Mononuclear cell (primary cell): ENCODE data around the gene FAM171A1. TPM values are rescaled to one million over a fixed set of nuclear protein-coding genes. Genes with fewer than 3 reads are reported as not detected.

Source experiments
- H3K27me3 ChIP-seq: 2 replicates; pipeline ENCODE4 v1.6.0; 2011; ENCODE audit warnings: low read length, control low read depth; ENCODE audit not compliant: insufficient read depth
- H3K4me1 ChIP-seq: 2 replicates; pipeline ENCODE4 v1.5.1; 2011; ENCODE audit warnings: mild to moderate bottlenecking, low read length, control low read depth; ENCODE audit not compliant: insufficient read depth
- H3K4me3 ChIP-seq: 2 replicates; pipeline ENCODE4 v1.5.1; 2011; ENCODE audit warnings: mild to moderate bottlenecking, low read length, moderate library complexity
- H3K9me3 ChIP-seq: 2 replicates; pipeline ENCODE4 v1.5.1; 2011; ENCODE audit warnings: low read depth, mild to moderate bottlenecking, control low read depth, low read length
- total RNA-seq: library from RNA; depleted of rRNA; stranded (reverse); fragments of >200 nt; gene quantifications from one replicate; pipeline ENCODE4 v1.2.3, GENCODE V29; 2012

The FAM171A1 gene
- total RNA-seq, 1 donor: 0.84 TPM

DNA sequence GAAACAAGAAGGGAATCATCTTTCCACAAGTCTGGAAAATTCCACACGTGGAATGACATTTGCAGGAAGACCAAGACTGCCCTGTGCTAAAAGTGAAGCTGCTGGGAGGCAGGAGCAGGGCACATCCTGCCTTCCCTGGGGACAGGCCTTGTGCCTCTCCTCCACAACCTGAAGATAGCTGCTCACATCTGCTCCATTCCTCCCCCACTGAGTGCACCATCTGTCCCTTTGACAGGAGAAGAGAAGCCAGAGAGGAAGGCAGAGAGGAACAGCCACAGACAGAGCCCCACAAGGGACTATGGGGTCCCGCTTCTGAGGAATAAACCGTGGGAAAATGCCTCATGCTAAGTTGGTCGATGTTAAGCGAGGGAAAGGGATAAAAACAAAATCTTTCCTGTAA, 15.9 kb upstream of the FAM171A1 start:
- no peak overlapping the region for H3K4me3 ChIP-seq
- no peaks in the 10 kb centered on the region for H3K4me1 ChIP-seq
- H3K27me3 ChIP-seq: peaks cover 4% of the 10 kb centered on the region
- no peaks in the 10 kb centered on the region for H3K9me3 ChIP-seq

DNA sequence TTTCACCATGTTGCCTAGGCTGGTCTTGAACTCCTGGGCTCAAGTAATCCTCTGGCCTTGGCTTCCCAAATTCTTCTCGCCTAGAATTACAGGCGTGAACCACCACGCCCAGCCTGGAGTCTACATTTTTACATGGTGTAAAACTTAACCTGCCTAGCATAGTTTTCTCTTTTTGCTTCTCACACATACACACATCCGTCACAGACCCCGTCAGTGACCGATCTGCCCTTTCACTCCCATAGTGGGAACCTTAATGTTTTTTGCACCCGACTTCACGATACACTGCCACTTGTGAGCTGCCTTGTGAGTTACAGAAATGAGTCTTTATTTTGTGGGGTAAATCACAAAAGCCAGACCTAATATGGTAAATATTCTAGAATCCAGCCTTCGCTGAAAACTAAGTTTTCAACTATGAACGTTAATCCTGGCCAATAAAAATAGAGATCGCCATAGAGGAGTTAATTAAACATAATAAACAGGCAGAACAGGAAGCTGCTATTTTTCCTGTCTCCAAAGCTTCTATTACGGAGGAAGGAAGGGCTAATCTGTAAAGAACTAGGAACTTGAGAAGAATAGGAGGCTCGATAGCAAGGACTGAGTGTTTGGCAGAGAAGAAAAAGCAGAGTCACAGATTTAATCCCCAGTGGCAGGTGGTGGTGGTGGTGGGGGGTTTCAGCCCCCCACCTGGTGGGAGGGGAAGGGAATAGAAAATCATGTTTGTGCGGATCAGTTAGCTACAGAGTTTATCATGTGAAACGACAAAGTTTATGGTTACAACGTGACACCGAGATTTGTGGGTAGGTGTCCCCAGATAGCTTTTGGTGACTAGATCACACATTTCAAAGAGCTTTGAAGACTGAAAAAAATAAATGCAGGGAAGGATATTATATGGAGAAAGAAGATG, 14.7 kb upstream of the FAM171A1 start:
- Histone ChIP-seq H3K4me1 (no peaks in the 10 kb centered on the region), H3K9me3 (no peaks in the 10 kb centered on the region), H3K27me3 (peaks cover 4% of the 10 kb centered on the region), H3K4me3 (no peak overlapping the region)

DNA sequence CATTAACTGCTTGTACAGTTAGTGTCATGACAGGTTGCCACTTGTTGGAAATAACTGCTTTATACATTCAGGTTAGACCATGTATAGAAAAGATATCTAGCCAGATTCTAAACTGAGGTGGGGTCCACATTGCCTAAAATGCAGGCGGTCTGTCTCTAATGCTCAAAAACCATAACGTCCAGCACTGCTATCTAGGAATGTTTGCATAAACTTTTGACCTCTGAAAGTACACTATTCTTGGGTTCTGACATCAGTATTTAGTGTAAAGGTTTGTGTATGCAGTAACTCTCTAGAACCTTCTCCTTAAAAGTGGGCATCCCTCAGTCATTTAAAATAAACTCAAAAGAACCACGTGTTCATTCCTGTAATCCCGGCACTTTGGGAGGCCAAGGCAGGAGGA, 10.3 kb upstream of the FAM171A1 start:
- Histone ChIP-seq H3K4me1 (no peaks in the 10 kb centered on the region), H3K4me3 (no peak overlapping the region), H3K27me3 (peaks cover 10% of the 10 kb centered on the region), H3K9me3 (no peaks in the 10 kb centered on the region)

DNA sequence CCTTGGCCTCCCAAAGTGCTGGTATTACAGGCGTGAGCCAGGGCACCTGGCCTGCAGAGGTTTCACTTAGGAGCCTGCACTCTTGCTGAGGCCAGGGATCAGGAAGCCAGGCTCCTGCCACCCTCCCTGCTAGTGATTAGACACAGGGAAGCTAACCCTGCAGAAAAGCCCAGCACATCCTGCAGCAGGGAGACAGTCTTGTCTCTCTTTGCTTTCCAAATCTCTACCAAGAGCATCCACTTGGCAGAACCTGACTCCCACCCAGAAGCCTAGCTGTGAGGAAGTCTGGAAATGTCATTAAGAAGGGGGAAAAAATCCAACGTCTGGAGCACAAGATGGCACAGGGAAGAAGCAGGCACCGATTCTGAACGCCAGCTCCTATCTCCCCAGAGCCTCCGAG, 8.0 kb upstream of the FAM171A1 start:
- no peaks in the 10 kb centered on the region for H3K4me1 ChIP-seq
- H3K9me3 ChIP-seq: no peaks in the 10 kb centered on the region
- H3K27me3 ChIP-seq: peaks cover 6% of the 10 kb centered on the region
- H3K4me3 ChIP-seq: no peak overlapping the region

DNA sequence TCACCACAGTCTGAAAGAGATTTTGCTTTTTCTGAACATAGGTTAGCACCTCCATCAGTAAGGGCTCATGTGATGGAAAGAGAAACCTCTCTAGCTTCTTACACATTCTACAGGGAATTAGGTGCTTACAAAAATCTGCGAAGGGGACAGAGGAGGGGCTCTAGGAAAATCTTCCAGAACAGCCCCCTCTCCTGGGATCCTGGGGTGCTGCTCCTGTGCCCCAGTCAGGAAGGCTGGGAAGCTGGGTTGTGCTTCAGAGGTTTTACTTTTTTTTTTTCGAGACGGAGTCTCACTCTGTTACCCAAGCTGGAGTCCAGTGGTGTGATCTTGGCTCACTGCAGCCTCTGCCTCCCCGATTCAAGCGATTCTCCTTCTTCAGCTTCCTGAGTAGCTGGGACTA, 7.5 kb upstream of the FAM171A1 start:
- H3K4me3 ChIP-seq: no peak overlapping the region
- no peaks in the 10 kb centered on the region for H3K4me1 ChIP-seq
- H3K27me3 ChIP-seq: peaks cover 6% of the 10 kb centered on the region
- no peaks in the 10 kb centered on the region for H3K9me3 ChIP-seq

DNA sequence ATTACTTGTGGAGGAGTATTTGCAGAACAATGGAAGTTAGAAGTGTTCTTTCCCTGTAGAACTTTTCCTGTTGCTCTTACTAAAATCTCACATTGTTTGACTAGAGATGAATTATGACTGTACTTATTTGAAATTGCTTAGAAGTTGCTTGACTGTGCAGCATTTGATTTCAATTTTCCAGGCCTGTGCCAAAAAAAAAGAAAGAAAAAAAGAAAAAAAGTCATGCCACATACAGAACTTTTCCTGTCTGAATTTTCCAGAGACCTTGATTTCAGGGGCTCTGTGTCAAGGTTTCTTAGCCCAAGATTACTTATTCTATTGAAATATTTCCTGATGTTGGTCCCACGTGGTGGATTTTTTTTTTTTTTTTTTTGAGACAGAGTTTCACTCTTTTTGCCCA, 3.5 kb upstream of the FAM171A1 start:
- no peak overlapping the region for H3K4me3 ChIP-seq
- H3K9me3 ChIP-seq: no peaks in the 10 kb centered on the region
- H3K27me3 ChIP-seq: peaks cover 33% of the 10 kb centered on the region
- H3K4me1 ChIP-seq: peaks cover 7% of the 10 kb centered on the region

DNA sequence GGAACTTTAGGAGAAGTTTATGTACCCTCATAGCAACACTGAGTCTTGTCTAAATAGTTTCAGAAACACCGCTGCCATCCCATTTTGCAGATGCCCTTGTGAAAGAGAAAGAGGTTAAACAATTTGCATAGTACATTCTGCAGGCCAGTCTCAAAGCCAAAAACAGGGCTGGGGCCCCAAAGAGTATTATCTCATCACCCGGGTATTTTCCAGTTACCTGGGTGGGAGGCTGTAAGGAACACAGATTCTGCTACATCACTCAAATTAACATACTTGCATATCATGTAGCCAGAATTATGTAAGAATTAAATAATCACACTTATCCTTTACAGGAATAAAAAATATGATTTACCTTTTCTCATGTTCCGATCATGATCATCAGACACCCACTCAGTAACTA, 3.1 kb upstream of the FAM171A1 start:
- H3K4me1 ChIP-seq: peaks cover 7% of the 10 kb centered on the region
- H3K27me3 ChIP-seq: peaks cover 38% of the 10 kb centered on the region
- H3K9me3 ChIP-seq: no peaks in the 10 kb centered on the region
- H3K4me3 ChIP-seq: no peak overlapping the region

DNA sequence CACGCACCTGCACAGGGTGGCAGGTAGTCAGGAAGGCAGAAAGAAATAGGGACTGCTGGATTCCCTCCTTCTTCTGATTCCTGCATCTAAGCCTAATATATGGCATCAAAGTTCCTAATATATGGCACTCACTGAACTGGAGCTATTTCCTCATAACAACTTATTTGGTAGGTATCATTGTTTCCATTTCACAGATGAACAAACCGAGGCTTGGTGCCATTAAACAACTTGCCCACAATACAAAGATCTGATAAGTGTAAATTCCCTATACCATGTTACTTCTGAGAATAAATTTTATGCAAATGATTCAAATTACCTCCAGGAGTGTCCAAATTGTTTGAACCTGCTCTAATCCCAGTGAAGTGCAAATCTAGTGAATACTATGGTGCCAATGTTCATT, 2.1 kb upstream of the FAM171A1 start:
- H3K27me3 ChIP-seq: peaks cover 46% of the 10 kb centered on the region
- peaks cover 7% of the 10 kb centered on the region for H3K4me1 ChIP-seq
- H3K4me3 ChIP-seq: no peak overlapping the region
- no peaks in the 10 kb centered on the region for H3K9me3 ChIP-seq

DNA sequence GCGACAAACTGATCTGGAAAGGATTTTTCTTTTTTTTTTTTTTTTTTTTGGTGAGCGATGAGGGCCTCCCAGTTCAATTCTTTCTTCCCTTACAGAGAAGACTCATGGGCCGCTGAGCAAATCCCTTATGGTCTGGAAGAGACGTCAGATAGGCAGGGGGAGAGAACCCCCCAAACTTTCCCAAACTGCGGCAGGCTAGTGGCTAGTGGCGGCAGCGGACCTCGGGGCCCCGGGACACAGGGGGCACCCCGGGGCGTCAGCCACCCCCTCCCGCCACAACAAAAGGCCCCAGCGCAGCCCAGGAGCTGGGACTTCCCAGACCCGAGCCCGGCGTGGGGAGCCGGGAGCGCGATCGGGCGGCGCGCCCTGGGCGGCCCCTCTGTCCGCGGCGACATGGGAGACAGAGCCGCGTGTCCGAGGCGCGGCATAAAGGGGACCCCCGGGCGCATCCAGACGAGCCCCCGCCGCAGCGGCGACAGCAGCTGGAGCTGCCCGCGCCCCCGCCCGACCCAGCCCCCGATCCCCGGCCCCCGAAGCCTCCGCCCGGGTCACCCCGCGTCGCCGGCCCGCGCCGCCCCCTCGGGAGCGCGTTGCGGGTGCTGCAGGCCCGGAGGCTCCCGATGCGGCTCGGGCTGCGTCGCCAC, 755 bp downstream of the FAM171A1 start:
- Histone ChIP-seq H3K4me3 (no peak overlapping the region), H3K9me3 (no peaks in the 10 kb centered on the region), H3K4me1 (peaks cover 7% of the 10 kb centered on the region), H3K27me3 (peaks cover 55% of the 10 kb centered on the region)

DNA sequence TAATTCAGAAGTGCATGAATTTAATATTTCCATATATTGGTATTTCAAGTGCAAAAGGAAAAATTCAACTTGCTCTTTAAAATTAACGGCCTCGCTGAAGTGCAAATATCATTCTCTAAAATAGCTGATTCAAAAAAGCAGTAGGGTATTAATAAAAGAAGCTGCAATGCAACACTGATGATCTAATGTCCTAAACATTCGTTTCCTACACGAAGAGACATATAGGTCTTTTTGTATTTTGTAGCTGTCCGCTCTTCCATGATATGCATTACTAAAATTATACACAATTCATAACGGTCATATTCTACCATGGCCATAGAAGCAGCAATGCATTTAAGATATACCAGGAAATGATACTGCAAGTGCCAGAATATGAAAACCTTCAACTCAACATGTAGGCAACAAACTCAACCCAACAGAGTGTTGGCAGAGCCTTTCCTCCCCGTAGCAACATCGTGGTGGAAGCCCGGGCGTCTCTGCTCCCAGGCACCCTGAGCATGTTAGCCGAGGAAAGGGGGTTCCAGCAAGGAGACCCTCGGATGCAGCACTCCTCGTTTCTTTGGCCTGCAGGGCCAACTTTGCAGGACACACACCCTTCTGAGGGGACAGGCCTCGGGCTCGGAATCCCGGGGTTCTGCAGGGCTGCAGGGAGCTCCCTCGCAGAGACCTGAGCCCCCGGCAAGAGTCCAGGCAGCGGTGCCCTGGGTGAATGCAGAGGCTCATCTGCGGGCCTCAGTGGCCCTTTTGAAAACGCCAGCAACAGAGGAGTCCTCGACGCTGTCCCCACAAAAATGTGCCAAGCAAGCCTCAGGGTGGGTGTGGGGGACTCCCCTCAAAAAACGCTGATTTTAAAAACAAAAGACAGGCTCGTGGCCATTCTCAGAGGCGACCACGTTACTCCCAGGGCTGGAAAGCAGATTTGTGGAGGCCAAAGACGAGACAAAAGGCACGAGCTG, 1.6 kb downstream of the FAM171A1 start:
- peaks cover 57% of the 10 kb centered on the region for H3K27me3 ChIP-seq
- no peak overlapping the region for H3K4me3 ChIP-seq
- H3K4me1 ChIP-seq: peaks cover 7% of the 10 kb centered on the region
- no peaks in the 10 kb centered on the region for H3K9me3 ChIP-seq

DNA sequence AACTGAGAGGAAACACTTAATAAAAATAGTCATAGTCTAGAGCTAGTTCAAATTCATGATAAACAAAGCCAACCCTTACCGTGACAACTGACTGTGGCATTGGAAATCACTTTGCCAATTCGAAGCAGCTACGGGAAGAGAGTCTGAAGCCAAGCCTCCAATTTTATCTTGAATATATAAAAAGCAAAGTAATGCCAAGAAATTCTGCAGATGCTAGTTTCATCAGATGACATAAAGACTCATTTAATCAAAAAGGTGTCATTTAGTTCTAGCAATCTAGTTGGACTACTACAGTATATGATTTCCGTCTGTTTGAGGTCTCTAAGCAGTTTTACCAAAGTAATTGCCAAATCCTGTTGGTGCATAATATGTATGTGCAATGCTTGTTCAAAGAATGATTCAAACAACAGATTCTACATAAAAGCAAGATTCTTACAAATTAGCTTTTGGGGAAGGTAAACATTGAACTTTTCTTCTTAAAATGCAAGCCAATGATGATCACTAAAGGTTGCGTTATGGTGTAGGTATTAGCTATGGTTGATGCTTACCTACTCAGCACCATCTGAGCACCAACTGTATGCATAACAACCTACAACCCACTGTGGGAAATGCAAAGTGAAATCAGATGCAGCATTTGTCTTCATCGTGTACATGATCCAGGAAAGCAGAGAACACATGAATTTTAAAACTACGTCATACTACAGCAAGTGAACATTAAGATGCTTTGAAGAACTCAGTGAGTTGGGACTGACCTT, 2.8 kb downstream of the FAM171A1 start:
- no peak overlapping the region for H3K4me3 ChIP-seq
- H3K4me1 ChIP-seq: peaks cover 7% of the 10 kb centered on the region
- H3K27me3 ChIP-seq: peaks cover 60% of the 10 kb centered on the region
- no peaks in the 10 kb centered on the region for H3K9me3 ChIP-seq

DNA sequence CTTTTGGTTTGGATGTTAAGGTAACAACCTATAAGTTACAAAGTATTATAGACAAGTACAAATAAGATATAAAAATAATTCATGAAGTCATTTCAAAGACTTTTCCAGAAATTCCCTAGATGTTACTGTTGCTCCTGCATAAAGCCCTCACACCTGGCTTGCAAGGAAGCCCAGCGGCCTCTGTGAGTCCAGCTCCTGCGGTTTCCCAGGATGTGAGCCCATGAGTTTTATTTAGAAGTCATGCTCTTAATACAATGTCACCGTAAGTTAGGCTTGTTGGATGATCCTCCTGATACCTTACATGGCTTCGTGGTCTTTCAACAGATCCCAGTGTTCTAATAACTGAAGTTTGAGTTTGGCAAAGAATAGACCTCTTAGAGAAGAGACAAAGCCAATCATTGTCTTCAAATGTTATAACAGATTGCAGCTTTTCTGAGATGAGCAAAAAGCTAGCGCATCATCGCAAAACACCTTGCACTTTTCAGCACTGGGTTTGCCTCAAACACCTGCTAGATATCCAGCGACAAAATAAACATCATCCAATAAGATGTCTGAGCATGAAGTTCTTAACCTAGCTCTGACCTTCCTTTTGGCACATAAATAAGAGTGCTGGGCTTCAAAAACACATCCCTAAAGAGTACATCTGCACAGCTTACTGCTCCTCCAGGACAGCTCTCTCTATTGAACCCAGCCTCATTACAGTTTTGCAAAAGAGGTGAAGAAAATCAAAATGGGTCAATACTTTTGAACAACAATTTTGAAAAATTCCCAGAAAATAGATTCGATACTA, 3.6 kb downstream of the FAM171A1 start:
- Histone ChIP-seq H3K9me3 (no peaks in the 10 kb centered on the region), H3K4me1 (peaks cover 7% of the 10 kb centered on the region), H3K27me3 (peaks cover 56% of the 10 kb centered on the region), H3K4me3 (no peak overlapping the region)

DNA sequence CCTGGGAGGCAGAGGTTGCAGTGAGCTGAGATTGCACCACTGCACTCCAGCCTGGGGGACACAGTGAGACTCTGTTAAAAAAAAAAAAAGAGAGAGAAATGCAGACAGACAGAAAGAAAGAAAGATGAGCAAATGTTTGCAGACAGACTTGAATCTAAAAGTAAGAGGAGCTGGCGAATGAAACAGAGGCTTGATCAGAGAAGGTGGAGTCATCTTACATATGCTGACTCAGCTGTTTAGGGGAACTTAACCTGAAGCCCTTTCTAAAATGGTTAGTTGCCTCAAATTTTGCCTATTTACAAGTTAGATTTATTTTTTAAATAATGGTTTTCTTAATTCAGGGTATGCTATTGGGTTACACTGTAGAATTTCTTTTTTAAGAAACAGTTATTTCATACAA, 5.4 kb downstream of the FAM171A1 start:
- peaks cover 3% of the 10 kb centered on the region for H3K4me1 ChIP-seq
- no peak overlapping the region for H3K4me3 ChIP-seq
- H3K27me3 ChIP-seq: peaks cover 44% of the 10 kb centered on the region
- H3K9me3 ChIP-seq: no peaks in the 10 kb centered on the region

DNA sequence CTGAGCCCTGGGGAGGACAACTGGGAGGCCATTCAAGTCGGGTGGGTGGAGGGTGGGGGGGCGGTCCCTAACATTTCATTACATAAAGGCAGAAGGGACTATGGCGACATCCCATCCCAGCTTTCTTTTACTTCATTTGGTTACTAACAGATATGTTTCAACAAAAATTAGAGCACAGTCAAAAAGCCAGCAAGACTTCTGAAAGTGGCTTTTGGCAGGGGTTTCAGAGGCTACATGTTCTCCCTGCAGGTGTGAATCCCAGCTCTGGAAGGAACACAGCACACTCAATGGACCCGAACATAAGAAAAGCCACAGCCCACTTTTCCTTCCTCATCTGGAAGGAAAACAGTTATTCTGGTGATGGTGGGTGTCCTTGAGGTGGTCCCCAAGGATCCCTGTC, 7.1 kb downstream of the FAM171A1 start:
- H3K27me3 ChIP-seq: peaks cover 35% of the 10 kb centered on the region
- no peaks in the 10 kb centered on the region for H3K9me3 ChIP-seq
- H3K4me1 ChIP-seq: no peaks in the 10 kb centered on the region
- H3K4me3 ChIP-seq: no peak overlapping the region
